ENCODE data around the gene GGT6.

DNA sequence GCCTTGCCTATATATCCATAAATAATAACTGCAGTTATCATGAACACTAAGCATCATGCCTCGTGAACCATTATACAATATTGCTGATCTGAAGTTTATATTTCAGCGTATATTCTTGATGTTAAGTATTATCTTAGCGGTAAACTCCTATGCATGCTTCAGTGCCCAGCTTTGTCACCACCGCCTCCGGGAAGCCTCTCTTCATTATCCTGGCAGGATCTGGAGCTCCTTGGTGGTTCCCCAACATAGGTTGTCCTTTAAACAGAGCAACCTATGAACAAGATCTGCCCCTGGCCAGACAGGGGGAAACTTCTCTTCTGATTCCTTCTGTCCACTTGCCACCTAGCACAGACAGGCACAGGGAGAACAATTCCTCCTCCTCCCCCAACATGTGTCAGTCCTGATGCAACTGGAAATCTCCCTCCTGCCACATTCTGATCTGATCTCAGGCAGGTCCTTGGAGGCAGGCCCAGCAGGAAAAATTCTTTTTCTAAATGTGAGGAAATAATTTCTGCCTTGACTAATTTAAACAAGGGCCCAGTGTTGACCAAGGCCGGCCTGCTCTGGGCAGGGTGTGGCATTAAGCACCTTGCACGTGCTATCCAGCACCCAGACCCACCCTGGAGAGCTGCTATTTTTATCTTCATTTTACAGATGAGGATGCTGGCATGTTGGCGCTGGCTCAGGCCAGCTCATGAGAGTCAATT, 39.3 kb downstream of the GGT6 start:
- no peak for TF ChIP-seq EP300 (IDR thresholded peaks at IDR 0.05)
- TF ChIP-seq POLR2A (IDR thresholded peaks at IDR 0.05; ENCODE audit: low read depth) = no peak
- TF ChIP-seq, protein P1, sequence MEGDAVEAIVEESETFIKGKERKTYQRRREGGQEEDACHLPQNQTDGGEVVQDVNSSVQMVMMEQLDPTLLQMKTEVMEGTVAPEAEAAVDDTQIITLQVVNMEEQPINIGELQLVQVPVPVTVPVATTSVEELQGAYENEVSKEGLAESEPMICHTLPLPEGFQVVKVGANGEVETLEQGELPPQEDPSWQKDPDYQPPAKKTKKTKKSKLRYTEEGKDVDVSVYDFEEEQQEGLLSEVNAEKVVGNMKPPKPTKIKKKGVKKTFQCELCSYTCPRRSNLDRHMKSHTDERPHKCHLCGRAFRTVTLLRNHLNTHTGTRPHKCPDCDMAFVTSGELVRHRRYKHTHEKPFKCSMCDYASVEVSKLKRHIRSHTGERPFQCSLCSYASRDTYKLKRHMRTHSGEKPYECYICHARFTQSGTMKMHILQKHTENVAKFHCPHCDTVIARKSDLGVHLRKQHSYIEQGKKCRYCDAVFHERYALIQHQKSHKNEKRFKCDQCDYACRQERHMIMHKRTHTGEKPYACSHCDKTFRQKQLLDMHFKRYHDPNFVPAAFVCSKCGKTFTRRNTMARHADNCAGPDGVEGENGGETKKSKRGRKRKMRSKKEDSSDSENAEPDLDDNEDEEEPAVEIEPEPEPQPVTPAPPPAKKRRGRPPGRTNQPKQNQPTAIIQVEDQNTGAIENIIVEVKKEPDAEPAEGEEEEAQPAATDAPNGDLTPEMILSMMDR (IDR thresholded peaks at IDR 0.05) = no peak
- peak; percentile 24 to 43 for TF ChIP-seq POLR2AphosphoS5 (IDR thresholded peaks at IDR 0.05)
